ENCODE data around the gene FAM118A. TPM values are rescaled to one million over a fixed set of nuclear protein-coding genes. Genes with fewer than 3 reads are reported as not detected.
"Not testable (repeated sequence)": the region's sequence is repeated elsewhere in the genome, so short reads cannot be mapped to it uniquely, and the experiment has no call there.

FAM118A gene
- total RNA-seq, 2 donors from 2014 or later = 13.0 to 149 TPM

DNA sequence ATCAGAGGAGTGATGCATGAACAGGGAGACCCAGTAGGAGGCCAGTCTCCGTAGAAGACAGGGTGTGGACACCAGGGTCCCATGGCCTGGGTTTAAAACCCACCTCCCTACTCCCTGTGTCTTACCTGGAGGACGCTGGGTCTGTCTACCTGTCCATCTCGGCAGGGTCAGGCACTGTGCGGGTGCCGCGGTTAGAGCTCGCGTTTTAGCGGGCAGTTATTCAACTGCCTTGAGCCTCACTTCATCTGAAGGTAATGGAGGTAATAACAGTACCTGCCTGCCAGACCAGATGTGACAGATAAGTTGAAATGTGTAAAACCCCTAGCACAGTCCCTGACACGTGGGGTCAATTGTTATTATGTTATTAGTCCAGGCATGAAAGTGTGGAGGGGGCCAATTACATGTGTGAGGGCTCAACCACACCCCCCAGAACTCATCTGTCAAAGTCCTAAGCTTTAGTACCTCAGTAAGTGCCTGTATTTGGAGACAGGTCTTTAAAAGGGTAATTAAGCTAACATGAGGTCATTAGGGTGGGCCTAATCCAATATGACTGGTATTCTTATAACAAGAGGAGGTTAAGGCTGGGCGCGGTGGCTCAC lies 33.1 kb upstream of the FAM118A start:
- Histone ChIP-seq H3K36me3 (replicated peaks in 1 of 2; ENCODE audit: insufficient read depth in 1 of 2, low read depth in 2 of 2) (no peaks in the 10 kb centered on the region), H3K9me3 (no peaks in the 10 kb centered on the region), H3K4me3 (no peak overlapping the region), H3K4me1 (peaks cover 6% of the 10 kb centered on the region), H3K27ac (no peak overlapping the region), H3K27me3 (no peaks in the 10 kb centered on the region)
- TF ChIP-seq CTCF (IDR thresholded peaks at IDR 0.05) (no peak), POLR2A (IDR thresholded peaks at IDR 0.05) (no peak)
- no peak for DNase-seq
- 82 to 89% methylated on average over 12 of the region's 12 CpGs for WGBS, 2 donors
- intact Hi-C loops (cut with DNase I) = loop anchor here (10.0 kb wide), 1 partner anchor 278 kb away; no protein-coding TSS in a partner anchor
- no peak for ATAC-seq

GRCh38 chr22:45277720-45278119 lies 32.0 kb upstream of the FAM118A start:
- H3K4me1 ChIP-seq, ATAC-seq: not testable (repeated sequence)
- intact Hi-C loops (cut with DNase I) = loop anchor here (10.0 kb wide), 1 partner anchor 277 kb away; no protein-coding TSS in a partner anchor

GRCh38 chr22:45278125-45278524 lies 31.6 kb upstream of the FAM118A start:
- H3K4me1 ChIP-seq = peaks cover 6% of the 10 kb centered on the region
- WGBS, 2 donors = 66 to 68% methylated on average over 9 of the region's 9 CpGs
- no peak for DNase-seq
- no peak for ATAC-seq
- H3K36me3 ChIP-seq (replicated peaks in 1 of 2; ENCODE audit: insufficient read depth in 1 of 2, low read depth in 2 of 2) = no peaks in the 10 kb centered on the region
- H3K27ac ChIP-seq = no peak overlapping the region
- no peaks in the 10 kb centered on the region for H3K27me3 ChIP-seq
- TF ChIP-seq POLR2A (IDR thresholded peaks at IDR 0.05) (no peak), CTCF (IDR thresholded peaks at IDR 0.05) (no peak)
- H3K9me3 ChIP-seq = no peaks in the 10 kb centered on the region
- H3K4me3 ChIP-seq = no peak overlapping the region
- intact Hi-C loops (cut with DNase I) = loop anchor here (10.0 kb wide), 1 partner anchor 277 kb away; no protein-coding TSS in a partner anchor

More at GRCh38 chr22:45277720-45278119, 32.0 kb upstream of the FAM118A start:
- WGBS, 2 donors = 55 to 56% methylated on average over 7 of the region's 7 CpGs
- H3K27ac ChIP-seq; H3K4me3 ChIP-seq; H3K9me3 ChIP-seq; H3K36me3 ChIP-seq (replicated peaks in 1 of 2; ENCODE audit: insufficient read depth in 1 of 2, low read depth in 2 of 2); DNase-seq; H3K27me3 ChIP-seq: not testable (repeated sequence)

DNA sequence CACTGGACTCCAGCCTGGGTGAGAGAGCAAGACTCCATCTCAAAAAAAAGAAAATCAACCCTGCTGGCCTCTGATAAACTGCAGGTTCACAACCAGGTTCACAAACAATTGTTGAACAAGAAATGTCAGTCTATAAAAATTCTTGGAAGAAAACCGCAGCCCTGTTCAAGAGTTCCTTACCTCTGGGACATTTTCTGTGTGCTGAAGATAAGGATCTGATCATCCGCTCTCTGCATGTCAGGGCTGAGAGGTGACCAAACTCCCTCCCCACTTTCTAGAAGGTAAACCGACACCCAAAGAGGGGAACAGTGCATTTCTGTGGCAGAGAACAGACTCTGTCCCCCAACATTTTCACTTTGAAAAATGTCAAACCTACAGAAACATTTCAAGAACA lies 29.1 kb upstream of the FAM118A start:
- 88 to 92% methylated on average over 3 of the region's 3 CpGs for WGBS, 2 donors
- TF ChIP-seq POLR2A (IDR thresholded peaks at IDR 0.05) = no peak
- no peak for TF ChIP-seq CTCF (IDR thresholded peaks at IDR 0.05)
- H3K27ac ChIP-seq = peak overlapping the region in 1 of 4 donors; percentile 53

DNA sequence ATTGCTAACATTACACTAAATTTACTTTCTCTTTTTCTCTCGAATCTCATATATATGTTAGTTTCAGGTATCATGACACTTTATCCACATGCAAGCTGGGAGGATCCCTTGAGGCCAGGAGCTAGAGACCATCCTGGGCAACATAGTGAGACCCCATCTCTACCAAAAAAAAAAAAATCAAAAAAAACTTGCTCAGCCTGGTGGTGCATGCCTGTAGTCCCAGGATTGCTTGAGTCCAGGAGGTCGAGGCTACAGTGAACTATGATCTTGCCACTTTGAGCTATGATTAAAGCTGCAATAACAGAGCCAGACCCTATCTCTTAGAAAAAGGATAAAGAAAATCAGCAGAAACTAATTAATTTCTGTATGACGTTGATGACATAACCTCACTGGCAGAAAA lies 28.7 kb upstream of the FAM118A start:
- no peaks in the 10 kb centered on the region for H3K9me3 ChIP-seq
- no peak for ATAC-seq
- H3K27ac ChIP-seq = no peak overlapping the region
- H3K36me3 ChIP-seq (replicated peaks in 1 of 2; ENCODE audit: insufficient read depth in 1 of 2, low read depth in 2 of 2) = no peaks in the 10 kb centered on the region
- TF ChIP-seq CTCF (IDR thresholded peaks at IDR 0.05) (no peak), POLR2A (IDR thresholded peaks at IDR 0.05) (no peak)
- no peaks in the 10 kb centered on the region for H3K27me3 ChIP-seq
- H3K4me3 ChIP-seq = no peak overlapping the region
- intact Hi-C loops (cut with DNase I) = no loop called here
- 64 to 69% methylated on average over 3 of the region's 3 CpGs for WGBS, 2 donors
- DNase-seq = no peak
- peaks cover 12% of the 10 kb centered on the region for H3K4me1 ChIP-seq

More for the DNA sequence above, 29.1 kb upstream of the FAM118A start:
- intact Hi-C loops (cut with DNase I) = no loop called here
- Histone ChIP-seq H3K4me3 (no peak overlapping the region), H3K36me3 (replicated peaks in 1 of 2; ENCODE audit: insufficient read depth in 1 of 2, low read depth in 2 of 2) (no peaks in the 10 kb centered on the region), H3K27me3 (no peaks in the 10 kb centered on the region), H3K9me3 (no peaks in the 10 kb centered on the region), H3K4me1 (peaks cover 12% of the 10 kb centered on the region)
- no peak for DNase-seq
- ATAC-seq = no peak
